Gastroesophageal sphincter (tissue), 4 donors: ENCODE results near the gene CFAP46. TPM values are rescaled to one million over a fixed set of nuclear protein-coding genes. Genes with fewer than 3 reads are reported as not detected.
A peak's percentile ranks its signal among the peaks of the same experiment; 100 is the strongest.

Source experiments
- ATAC-seq: fragments of 150-250 bp; one replicate; pipeline ENCODE4 v1.9.1; 2016; ENCODE audit warnings: mild to moderate bottlenecking, moderate library complexity
- H3K27ac ChIP-seq, 4 donors: fragments of 200-600 bp; sonication (generic) in 3 of 4; 1 replicate in 3 of 4; 2 replicates in 1 of 4; pipeline ENCODE4 v1.5.1; 2016 to 2019
- H3K27me3 ChIP-seq: fragments of 200-600 bp; sonication (generic); one replicate; pipeline ENCODE4 v1.5.1; 2019
- H3K36me3 ChIP-seq, 2 donors: fragments of 200-600 bp; sonication (generic); one replicate each; pipeline ENCODE4 v1.5.1; 2019; ENCODE audit warnings: control low read depth in 1 of 2
- H3K4me1 ChIP-seq, 3 donors: fragments of 200-600 bp; sonication (generic); 1 replicate in 2 of 3; 2 replicates in 1 of 3; pipeline ENCODE4 v1.5.1; 2016 to 2019; ENCODE audit warnings: control low read depth in 2 of 3
- H3K4me3 ChIP-seq, 2 donors: fragments of 200-600 bp; sonication (generic); one replicate each; pipeline ENCODE4 v1.5.1; 2019; ENCODE audit warnings: mild to moderate bottlenecking in 1 of 2, moderate library complexity in 1 of 2
- H3K9me3 ChIP-seq, 3 donors: fragments of 200-600 bp; sonication (generic); one replicate each; pipeline ENCODE4 v1.5.1; 2017 to 2019; ENCODE audit warnings: control low read depth in 2 of 3
- CTCF ChIP-seq, 4 experiments: fragments of 200-600 bp in 2 of 4; fragments of 450-650 bp in 2 of 4; sonication (generic) in 1 of 4; IDR thresholded peaks; one replicate each; pipeline ENCODE4 v1.5.1; 2017 to 2019; ENCODE audit warnings: antibody characterized with exemption in 4 of 4, mild to moderate bottlenecking in 2 of 4, moderate library complexity in 2 of 4
- EP300 ChIP-seq: sonication (generic); formaldehyde crosslinking; IDR thresholded peaks from one replicate; pipeline ENCODE4 v1.6.1; 2017; ENCODE audit warnings: antibody characterized with exemption, mild to moderate bottlenecking
- POLR2A ChIP-seq, 2 donors: fragments of 450-650 bp; IDR thresholded peaks; one replicate each; pipeline ENCODE4 v1.6.1; 2017; ENCODE audit warnings: antibody characterized with exemption in 2 of 2, mild to moderate bottlenecking in 2 of 2, moderate library complexity in 1 of 2
- POLR2AphosphoS5 ChIP-seq: sonication (generic); formaldehyde crosslinking; IDR thresholded peaks from one replicate; pipeline ENCODE4 v1.6.1; 2017; ENCODE audit warnings: antibody characterized with exemption
- WGBS, 2 donors: methylation state at CpG; one replicate each; pipeline ENCODE4 v1.1.5; 2018; ENCODE audit warnings: low coverage in 1 of 2; 5-methylcytosine and 5-hydroxymethylcytosine counted together
- total RNA-seq, 4 donors: library from RNA; depleted of rRNA; stranded (reverse); fragments of >200 nt; gene quantifications; one replicate each; pipeline ENCODE4 v1.1.0, GENCODE V29; 2016

Gene CFAP46
- total RNA-seq, 4 donors from 2014 or later = 0.27 to 2.2 (median 0.30) TPM; not detected in 1

DNA sequence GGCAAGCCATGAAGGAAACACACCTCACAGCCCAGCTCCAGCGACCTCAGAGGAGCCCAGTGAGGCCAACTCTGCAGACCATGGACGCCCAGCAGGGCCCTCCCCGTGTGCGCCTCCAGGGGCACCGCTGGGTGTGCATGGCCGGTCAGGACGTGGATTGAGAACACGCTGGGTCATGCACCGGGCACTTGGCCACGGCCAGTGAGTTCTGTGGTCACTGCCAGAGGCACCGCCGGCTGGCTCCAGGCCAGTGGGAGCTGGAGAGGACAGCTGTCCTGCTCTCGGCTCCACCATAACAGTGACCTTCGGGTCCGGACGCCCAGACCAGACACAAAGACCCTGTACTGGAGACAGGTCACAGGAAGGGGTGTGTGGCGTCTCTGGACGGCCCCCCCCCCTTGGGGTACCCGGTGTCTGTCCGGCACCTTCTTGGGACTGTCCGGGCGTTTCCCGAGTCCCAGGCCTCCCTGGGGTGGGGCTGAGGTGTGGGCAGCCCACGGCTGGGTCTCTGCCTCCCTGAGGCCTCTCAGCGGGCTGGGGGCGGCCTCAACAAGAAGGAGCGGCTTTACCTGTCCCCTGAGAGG lies 106.0 kb downstream of the CFAP46 start:
- WGBS, 2 donors = no CpG with 5 or more reads among the region's 27 CpGs
- no peak for TF ChIP-seq CTCF (IDR thresholded peaks at IDR 0.05)
- no peak overlapping the region for H3K4me3 ChIP-seq

DNA sequence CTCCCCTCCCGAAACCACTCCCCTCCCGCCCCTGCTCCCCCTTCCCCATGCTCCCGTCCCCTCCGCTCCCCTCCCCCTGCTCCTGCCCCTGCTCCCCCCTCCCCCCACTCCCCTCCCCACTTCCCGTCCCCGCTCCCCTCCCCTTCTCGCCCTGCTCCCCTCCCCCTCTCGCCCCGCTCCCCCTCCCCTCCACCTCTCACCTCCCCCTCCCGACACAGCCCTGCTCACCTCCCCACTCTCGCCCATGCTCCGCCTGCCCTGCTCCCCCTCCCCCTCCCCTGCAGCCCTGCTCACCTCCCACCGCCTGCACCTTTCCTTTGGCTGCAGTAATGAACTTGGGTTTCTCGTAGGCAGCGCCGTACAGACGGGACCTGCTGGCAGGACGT lies 106.5 kb downstream of the CFAP46 start:
- TF ChIP-seq CTCF (IDR thresholded peaks at IDR 0.05) (no peak), EP300 (no peak), POLR2AphosphoS5 (no peak), POLR2A (IDR thresholded peaks at IDR 0.05) (no peak)
- WGBS, 2 donors = 82% methylated on average over 2 of the region's 18 CpGs; no CpG with 5 or more reads in 1 of the 2 donors
- Histone ChIP-seq H3K36me3 (no peaks in the 10 kb centered on the region), H3K4me3 (no peak overlapping the region), H3K27me3 (peaks cover 82% of the 10 kb centered on the region), H3K27ac (no peak overlapping the region), H3K9me3 (no peaks in the 10 kb centered on the region), H3K4me1 (peaks cover 0 to 10% (median 0%) of the 10 kb centered on the region in 3 donors)
- no peak for ATAC-seq

More for the DNA sequence above, 106.0 kb downstream of the CFAP46 start:
- ATAC-seq = peak; percentile 39
- Histone ChIP-seq H3K27ac (no peak overlapping the region), H3K36me3 (no peaks in the 10 kb centered on the region), H3K4me1 (peaks cover 0 to 10% (median 0%) of the 10 kb centered on the region in 3 donors), H3K9me3 (peaks cover 0 to 3% (median 0%) of the 10 kb centered on the region in 3 donors), H3K27me3 (peaks cover 83% of the 10 kb centered on the region)

- no peak overlapping the region for H3K4me3 ChIP-seq
- ATAC-seq = no peak
- no peaks in the 10 kb centered on the region for H3K9me3 ChIP-seq
- TF ChIP-seq EP300 (no peak), POLR2AphosphoS5 (no peak), POLR2A (IDR thresholded peaks at IDR 0.05) (no peak), CTCF (IDR thresholded peaks at IDR 0.05) (no peak)
- H3K36me3 ChIP-seq = no peaks in the 10 kb centered on the region
- peaks cover 80% of the 10 kb centered on the region for H3K27me3 ChIP-seq
- WGBS, 2 donors = 68% methylated on average over 2 of the region's 25 CpGs; no CpG with 5 or more reads in 1 of the 2 donors
- H3K4me1 ChIP-seq = peaks cover 0 to 10% (median 0%) of the 10 kb centered on the region in 3 donors
- no peak overlapping the region for H3K27ac ChIP-seq
These were observed 107.2 kb downstream of the CFAP46 start for GRCh38 chr10:132834891-132835847.

GRCh38 chr10:132834311-132834761 lies 108.0 kb downstream of the CFAP46 start:
- H3K27me3 ChIP-seq = peaks cover 79% of the 10 kb centered on the region

More at GRCh38 chr10:132834311-132834761, 108.0 kb downstream of the CFAP46 start:
- TF ChIP-seq POLR2A (IDR thresholded peaks at IDR 0.05) = no peak
- TF ChIP-seq CTCF (IDR thresholded peaks at IDR 0.05) = no peak
- TF ChIP-seq EP300 = no peak
- TF ChIP-seq POLR2AphosphoS5 = no peak
- no peak overlapping the region for H3K27ac ChIP-seq
- 100% methylated on average over 2 of the region's 18 CpGs; no CpG with 5 or more reads in 1 of the 2 donors for WGBS, 2 donors
- no peaks in the 10 kb centered on the region for H3K9me3 ChIP-seq
- H3K4me1 ChIP-seq = peaks cover 0 to 10% (median 0%) of the 10 kb centered on the region in 3 donors
- ATAC-seq = no peak
- H3K36me3 ChIP-seq = no peaks in the 10 kb centered on the region
- no peak overlapping the region for H3K4me3 ChIP-seq
